Nephron progenitor cell (in vitro differentiated cells): ENCODE results near the gene CDCP2.

Experiments
- DNase-seq: peaks from one replicate; pipeline ENCODE4 v3.0.0; 2021
- H3K27ac Mint-ChIP-seq: 2 replicates; pipeline ENCODE4 v1.8.0; 2021; ENCODE audit warnings: mild to moderate bottlenecking, moderate library complexity, mixed read lengths
- H3K27me3 Mint-ChIP-seq: 2 replicates; pipeline ENCODE4 v1.8.0; 2021; ENCODE audit warnings: mild to moderate bottlenecking, low read depth, mixed read lengths; ENCODE audit not compliant: poor library complexity
- H3K36me3 Mint-ChIP-seq: 2 replicates; pipeline ENCODE4 v1.8.0; 2021; ENCODE audit warnings: low read depth, mixed read lengths
- H3K4me1 Mint-ChIP-seq: 2 replicates; pipeline ENCODE4 v1.8.0; 2021; ENCODE audit warnings: mixed read lengths
- H3K4me3 Mint-ChIP-seq: 2 replicates; pipeline ENCODE4 v1.8.0; 2021; ENCODE audit warnings: mild to moderate bottlenecking, moderate library complexity, mixed read lengths
- H3K9me3 Mint-ChIP-seq: 2 replicates; pipeline ENCODE4 v1.8.0; 2021; ENCODE audit warnings: mild to moderate bottlenecking, moderate library complexity, mixed read lengths
- TF ChIP-seq, protein P1 (sequence below): fragments of 200-600 bp; sonication (generic); IDR thresholded peaks from 2 replicates; pipeline ENCODE4 v1.5.0; 2021; ENCODE audit warnings: antibody characterized with exemption

Gene CDCP2

DNA sequence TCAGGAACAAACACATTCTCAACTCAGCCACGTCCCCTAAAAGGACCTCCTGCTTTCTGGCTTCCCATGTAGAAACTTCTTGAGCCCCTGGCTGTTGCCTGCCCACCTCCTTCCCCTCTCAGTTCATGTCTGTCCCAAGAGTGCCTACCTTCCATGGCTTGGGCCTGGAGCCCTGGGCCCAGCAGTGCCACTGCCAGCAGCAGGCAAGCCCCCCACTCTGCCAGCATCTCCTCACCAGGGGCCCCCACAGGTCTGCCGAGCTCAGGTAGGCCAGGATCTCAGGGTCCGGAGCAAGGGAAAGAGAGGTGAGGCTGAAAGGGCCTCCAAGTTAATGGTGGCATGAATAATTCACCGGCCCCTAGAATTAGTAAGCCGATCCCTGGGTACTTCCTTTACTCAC, at the start of gene CDCP2:
Gene CDCP2 (minus strand): TSS at position 305 of the 400 bp plus-strand sequence. CDS start 78 bp downstream, at position 227.
- Mint-ChIP-seq H3K27me3 (peaks cover 11% of the 10 kb centered on the region), H3K36me3 (no peaks in the 10 kb centered on the region), H3K27ac (no peak within 1 kb of the TSS), H3K9me3 (no peaks in the 10 kb centered on the region), H3K4me1 (peaks cover 22% of the 10 kb centered on the region), H3K4me3 (no peak within 1 kb of the TSS)
- TF ChIP-seq, protein P1, sequence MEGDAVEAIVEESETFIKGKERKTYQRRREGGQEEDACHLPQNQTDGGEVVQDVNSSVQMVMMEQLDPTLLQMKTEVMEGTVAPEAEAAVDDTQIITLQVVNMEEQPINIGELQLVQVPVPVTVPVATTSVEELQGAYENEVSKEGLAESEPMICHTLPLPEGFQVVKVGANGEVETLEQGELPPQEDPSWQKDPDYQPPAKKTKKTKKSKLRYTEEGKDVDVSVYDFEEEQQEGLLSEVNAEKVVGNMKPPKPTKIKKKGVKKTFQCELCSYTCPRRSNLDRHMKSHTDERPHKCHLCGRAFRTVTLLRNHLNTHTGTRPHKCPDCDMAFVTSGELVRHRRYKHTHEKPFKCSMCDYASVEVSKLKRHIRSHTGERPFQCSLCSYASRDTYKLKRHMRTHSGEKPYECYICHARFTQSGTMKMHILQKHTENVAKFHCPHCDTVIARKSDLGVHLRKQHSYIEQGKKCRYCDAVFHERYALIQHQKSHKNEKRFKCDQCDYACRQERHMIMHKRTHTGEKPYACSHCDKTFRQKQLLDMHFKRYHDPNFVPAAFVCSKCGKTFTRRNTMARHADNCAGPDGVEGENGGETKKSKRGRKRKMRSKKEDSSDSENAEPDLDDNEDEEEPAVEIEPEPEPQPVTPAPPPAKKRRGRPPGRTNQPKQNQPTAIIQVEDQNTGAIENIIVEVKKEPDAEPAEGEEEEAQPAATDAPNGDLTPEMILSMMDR = no peak
- DNase-seq = no peak

DNA sequence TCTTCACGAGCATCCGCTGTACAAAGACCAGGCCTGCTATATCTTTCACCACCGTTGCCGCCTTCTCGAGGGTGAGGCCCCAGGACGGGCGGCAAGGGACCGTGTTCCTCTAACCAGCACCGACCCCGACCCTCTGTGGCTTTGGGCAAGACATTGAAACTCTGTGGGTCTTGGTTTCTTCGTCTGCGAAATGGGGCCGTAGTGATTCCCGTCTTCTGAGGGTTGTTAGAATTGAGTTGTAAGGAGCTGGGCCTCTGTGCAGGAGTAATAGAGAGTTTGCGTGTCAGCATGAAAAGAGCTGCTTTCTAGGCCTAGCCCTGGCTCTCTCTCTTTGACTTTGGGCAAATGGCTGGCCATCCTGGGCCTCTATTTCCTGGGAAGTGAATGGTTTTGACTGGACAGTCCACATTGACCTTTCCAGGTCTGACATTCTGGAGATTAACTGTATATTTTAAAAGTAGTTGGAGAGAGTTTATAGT, 47.8 kb upstream of the CDCP2 start:
- TF ChIP-seq, protein P1 = no peak
- H3K27me3 Mint-ChIP-seq = no peaks in the 10 kb centered on the region
- H3K4me1 Mint-ChIP-seq = peaks cover 38% of the 10 kb centered on the region
- peaks cover 23% of the 10 kb centered on the region for H3K36me3 Mint-ChIP-seq
- H3K9me3 Mint-ChIP-seq = no peaks in the 10 kb centered on the region
- no peak for DNase-seq
- H3K27ac Mint-ChIP-seq = no peak overlapping the region
- peak overlapping the region; percentile 93 for H3K4me3 Mint-ChIP-seq

DNA sequence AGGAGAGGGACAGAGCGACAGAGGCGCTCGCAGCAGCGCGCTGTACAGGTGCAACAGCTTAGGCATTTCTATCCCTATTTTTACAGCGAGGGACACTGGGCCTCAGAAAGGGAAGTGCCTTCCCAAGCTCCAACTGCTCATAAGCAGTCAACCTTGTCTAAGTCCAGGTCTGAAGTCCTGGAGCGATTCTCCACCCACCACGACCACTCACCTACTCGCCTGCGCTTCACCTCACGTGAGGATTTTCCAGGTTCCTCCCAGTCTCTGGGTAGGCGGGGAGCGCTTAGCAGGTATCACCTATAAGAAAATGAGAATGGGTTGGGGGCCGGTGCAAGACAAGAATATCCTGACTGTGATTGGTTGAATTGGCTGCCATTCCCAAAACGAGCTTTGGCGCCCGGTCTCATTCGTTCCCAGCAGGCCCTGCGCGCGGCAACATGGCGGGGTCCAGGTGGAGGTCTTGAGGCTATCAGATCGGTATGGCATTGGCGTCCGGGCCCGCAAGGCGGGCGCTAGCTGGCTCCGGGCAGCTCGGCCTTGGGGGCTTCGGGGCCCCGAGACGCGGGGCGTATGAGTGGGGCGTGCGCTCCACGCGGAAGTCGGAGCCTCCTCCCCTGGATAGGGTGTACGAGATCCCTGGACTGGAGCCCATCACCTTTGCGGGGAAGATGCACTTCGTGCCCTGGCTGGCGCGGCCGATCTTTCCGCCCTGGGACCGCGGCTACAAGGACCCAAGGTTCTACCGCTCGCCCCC, 47.1 kb upstream of the CDCP2 start, which contains the start of the genes CYB5RL and MRPL37:
Gene CYB5RL (minus strand): TSS at position 266 of the 754 bp plus-strand sequence. CDS start 4,414 bp downstream, outside the sequence.
Gene MRPL37 (plus strand): TSS at position 403 of the 754 bp plus-strand sequence. CDS start 77 bp downstream, at position 480.
- TF ChIP-seq, protein P1 = no peak
- no peaks in the 10 kb centered on the region for H3K9me3 Mint-ChIP-seq
- peak; percentile 90 for DNase-seq

DNA sequence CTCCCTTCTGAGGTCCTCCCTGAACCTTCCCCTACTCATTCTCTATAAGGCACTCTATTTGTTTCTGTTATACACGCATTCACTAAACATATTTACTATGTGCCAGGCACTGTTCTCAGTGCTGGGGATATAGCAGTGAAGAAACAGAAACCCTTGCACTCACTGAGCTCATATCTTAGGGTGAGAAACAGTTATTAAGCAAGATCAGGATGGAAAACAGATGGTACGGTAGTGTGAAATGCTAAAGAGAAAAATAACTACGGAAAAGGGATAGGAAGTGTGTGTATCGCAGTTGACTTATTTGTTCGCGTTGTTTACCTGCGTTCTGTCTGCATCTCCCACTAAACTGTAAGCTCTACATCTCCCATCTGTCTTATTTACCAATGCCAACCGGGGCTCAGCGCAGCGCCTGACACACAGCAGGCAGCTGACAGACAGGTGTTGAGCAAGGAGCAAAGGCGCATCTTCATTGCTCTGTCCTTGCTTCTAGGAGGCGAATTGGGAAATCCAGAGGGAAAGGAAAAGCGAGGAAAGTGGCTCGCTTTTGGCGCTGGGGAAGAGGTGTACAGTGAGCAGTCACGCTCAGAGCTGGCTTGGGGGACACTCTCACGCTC, 46.5 kb upstream of the CDCP2 start:
- H3K36me3 Mint-ChIP-seq = peaks cover 16% of the 10 kb centered on the region
- H3K9me3 Mint-ChIP-seq = no peaks in the 10 kb centered on the region
- TF ChIP-seq, protein P1 = no peak
- no peak for DNase-seq
- H3K4me1 Mint-ChIP-seq = peaks cover 38% of the 10 kb centered on the region
- H3K27ac Mint-ChIP-seq = no peak overlapping the region
- no peaks in the 10 kb centered on the region for H3K27me3 Mint-ChIP-seq
- H3K4me3 Mint-ChIP-seq = peak overlapping the region; percentile 93

More for the DNA sequence above, 47.1 kb upstream of the CDCP2 start, which contains the start of the genes CYB5RL and MRPL37:
- Mint-ChIP-seq H3K4me1 (peaks cover 38% of the 10 kb centered on the region), H3K27ac (no peak within 1 kb of the TSS), H3K4me3 (peak within 1 kb of the TSS; percentile 93), H3K27me3 (no peaks in the 10 kb centered on the region), H3K36me3 (peaks cover 17% of the 10 kb centered on the region)

DNA sequence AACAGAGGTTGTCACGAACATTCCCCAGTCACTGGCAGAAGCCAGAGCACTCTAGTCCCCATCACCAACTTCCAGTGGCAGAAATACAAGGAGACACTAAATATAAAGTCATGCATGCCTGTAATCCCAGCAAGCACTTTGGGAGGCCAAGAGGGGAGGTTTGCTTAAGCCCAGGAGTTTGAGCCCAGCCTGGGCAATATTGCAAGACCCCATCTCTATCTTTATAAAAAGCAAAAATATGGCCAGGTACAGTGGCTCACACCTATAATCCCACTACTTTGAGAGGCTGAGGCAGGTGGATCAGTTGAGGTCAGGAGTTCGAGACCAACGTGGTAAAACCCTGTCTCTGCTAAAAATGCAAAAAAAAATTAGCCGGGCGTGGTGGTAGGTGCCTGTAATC, 40.7 kb upstream of the CDCP2 start:
- no peaks in the 10 kb centered on the region for H3K27me3 Mint-ChIP-seq
- no peaks in the 10 kb centered on the region for H3K9me3 Mint-ChIP-seq
- H3K36me3 Mint-ChIP-seq = peaks cover 11% of the 10 kb centered on the region
- TF ChIP-seq, protein P1 = no peak
- H3K27ac Mint-ChIP-seq = no peak overlapping the region
- H3K4me1 Mint-ChIP-seq = no peaks in the 10 kb centered on the region
- H3K4me3 Mint-ChIP-seq = no peak overlapping the region
- no peak for DNase-seq
